Measurements from ENCODE around the gene WDR5. TPM values are rescaled to one million over a fixed set of nuclear protein-coding genes. Genes with fewer than 3 reads are reported as not detected.
A peak's percentile ranks its signal among the peaks of the same experiment; 100 is the strongest.

WDR5 gene
- total and polyA plus RNA-seq, 2 of the 13 experiments (the other 11 are each of a cell fraction or from before 2014, with no cell fraction given), result 34.3 TPM

DNA sequence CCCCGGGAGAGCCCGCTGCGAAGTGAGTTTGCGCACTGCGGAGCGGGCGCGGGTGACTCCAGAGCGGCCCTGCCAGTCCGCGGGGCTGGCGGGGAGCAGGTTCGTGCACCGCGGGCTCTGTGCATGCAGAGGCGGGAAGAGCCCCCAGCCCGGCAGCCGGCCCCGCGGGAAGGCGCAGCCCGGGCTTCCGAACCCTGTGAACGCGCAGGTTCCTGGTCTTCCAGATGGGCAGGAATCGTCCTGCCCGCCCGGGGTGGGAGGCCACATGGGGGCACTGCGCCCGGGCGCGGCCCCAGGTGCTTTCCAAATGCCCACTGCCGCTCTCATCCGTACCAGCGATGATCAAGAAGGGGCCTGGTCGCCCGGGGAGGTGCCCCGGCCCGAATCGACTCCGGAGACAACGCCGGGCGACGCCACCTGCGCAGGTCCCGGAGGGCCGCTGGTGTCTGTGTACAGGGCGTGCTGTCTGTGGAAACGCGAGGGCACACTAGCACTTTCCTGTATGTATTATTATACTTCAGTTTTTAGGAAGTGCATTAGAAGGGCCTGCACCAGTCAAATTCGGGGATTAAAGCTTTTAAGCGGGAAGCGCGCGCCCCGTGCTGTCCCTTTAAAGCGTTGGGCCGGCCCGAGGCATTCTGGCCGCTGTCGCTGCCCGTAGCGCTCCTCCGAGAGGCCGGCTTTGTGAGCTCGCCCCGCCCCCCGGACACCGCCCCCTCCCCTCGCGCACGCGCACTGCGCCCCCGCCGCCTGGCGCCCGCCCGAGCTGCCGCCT, at the start of gene WDR5 (continued):
- TF ChIP-seq, protein P1, sequence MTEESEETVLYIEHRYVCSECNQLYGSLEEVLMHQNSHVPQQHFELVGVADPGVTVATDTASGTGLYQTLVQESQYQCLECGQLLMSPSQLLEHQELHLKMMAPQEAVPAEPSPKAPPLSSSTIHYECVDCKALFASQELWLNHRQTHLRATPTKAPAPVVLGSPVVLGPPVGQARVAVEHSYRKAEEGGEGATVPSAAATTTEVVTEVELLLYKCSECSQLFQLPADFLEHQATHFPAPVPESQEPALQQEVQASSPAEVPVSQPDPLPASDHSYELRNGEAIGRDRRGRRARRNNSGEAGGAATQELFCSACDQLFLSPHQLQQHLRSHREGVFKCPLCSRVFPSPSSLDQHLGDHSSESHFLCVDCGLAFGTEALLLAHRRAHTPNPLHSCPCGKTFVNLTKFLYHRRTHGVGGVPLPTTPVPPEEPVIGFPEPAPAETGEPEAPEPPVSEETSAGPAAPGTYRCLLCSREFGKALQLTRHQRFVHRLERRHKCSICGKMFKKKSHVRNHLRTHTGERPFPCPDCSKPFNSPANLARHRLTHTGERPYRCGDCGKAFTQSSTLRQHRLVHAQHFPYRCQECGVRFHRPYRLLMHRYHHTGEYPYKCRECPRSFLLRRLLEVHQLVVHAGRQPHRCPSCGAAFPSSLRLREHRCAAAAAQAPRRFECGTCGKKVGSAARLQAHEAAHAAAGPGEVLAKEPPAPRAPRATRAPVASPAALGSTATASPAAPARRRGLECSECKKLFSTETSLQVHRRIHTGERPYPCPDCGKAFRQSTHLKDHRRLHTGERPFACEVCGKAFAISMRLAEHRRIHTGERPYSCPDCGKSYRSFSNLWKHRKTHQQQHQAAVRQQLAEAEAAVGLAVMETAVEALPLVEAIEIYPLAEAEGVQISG (CRISPR knock-in tag; IDR thresholded peaks at IDR 0.05), result 0 out of 2 replicates have a peak, but pooled peaks have one; percentile 9
- TF ChIP-seq, protein P2, sequence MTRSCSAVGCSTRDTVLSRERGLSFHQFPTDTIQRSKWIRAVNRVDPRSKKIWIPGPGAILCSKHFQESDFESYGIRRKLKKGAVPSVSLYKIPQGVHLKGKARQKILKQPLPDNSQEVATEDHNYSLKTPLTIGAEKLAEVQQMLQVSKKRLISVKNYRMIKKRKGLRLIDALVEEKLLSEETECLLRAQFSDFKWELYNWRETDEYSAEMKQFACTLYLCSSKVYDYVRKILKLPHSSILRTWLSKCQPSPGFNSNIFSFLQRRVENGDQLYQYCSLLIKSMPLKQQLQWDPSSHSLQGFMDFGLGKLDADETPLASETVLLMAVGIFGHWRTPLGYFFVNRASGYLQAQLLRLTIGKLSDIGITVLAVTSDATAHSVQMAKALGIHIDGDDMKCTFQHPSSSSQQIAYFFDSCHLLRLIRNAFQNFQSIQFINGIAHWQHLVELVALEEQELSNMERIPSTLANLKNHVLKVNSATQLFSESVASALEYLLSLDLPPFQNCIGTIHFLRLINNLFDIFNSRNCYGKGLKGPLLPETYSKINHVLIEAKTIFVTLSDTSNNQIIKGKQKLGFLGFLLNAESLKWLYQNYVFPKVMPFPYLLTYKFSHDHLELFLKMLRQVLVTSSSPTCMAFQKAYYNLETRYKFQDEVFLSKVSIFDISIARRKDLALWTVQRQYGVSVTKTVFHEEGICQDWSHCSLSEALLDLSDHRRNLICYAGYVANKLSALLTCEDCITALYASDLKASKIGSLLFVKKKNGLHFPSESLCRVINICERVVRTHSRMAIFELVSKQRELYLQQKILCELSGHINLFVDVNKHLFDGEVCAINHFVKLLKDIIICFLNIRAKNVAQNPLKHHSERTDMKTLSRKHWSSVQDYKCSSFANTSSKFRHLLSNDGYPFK (CRISPR knock-in tag; IDR thresholded peaks at IDR 0.05; ENCODE audit: borderline replicate concordance), result peak; percentile 68; the same call in 1 of the 2 replicates
- peak; percentile 33; the same call in 1 of the 2 replicates for TF ChIP-seq KDM3A (CRISPR knock-in tag; IDR thresholded peaks at IDR 0.05; ENCODE audit: low read depth)
- TF ChIP-seq, protein P3, sequence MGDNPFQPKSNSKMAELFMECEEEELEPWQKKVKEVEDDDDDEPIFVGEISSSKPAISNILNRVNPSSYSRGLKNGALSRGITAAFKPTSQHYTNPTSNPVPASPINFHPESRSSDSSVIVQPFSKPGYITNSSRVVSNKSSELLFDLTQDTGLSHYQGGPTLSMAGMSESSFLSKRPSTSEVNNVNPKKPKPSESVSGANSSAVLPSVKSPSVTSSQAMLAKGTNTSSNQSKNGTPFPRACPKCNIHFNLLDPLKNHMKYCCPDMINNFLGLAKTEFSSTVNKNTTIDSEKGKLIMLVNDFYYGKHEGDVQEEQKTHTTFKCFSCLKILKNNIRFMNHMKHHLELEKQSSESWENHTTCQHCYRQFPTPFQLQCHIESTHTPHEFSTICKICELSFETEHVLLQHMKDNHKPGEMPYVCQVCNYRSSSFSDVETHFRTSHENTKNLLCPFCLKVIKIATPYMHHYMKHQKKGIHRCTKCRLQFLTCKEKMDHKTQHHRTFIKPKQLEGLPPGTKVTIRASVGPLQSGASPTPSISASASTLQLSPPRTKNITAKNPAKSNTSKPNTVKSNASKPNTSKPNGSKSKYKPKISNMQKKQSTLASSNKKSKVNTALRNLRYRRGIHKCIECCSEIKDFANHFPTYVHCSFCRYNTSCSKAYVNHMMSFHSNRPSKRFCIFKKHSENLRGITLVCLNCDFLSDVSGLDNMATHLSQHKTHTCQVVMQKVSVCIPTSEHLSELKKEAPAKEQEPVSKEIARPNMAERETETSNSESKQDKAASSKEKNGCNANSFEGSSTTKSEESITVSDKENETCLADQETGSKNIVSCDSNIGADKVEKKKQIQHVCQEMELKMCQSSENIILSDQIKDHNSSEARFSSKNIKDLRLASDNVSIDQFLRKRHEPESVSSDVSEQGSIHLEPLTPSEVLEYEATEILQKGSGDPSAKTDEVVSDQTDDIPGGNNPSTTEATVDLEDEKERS (CRISPR knock-in tag; IDR thresholded peaks at IDR 0.05), result peak; percentile 66; the same call in 1 of the 2 replicates
- TF ChIP-seq EEA1 (CRISPR knock-in tag; IDR thresholded peaks at IDR 0.05; ENCODE audit: borderline replicate concordance), result no peak
- TF ChIP-seq SRSF1 (optimal IDR thresholded peaks at IDR 0.05; ENCODE audit: low read depth, low read length), result peak; percentile 63
- TF ChIP-seq, protein P4, sequence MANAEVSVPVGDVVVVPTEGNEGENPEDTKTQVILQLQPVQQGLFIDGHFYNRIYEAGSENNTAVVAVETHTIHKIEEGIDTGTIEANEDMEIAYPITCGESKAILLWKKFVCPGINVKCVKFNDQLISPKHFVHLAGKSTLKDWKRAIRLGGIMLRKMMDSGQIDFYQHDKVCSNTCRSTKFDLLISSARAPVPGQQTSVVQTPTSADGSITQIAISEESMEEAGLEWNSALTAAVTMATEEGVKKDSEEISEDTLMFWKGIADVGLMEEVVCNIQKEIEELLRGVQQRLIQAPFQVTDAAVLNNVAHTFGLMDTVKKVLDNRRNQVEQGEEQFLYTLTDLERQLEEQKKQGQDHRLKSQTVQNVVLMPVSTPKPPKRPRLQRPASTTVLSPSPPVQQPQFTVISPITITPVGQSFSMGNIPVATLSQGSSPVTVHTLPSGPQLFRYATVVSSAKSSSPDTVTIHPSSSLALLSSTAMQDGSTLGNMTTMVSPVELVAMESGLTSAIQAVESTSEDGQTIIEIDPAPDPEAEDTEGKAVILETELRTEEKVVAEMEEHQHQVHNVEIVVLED (CRISPR knock-in tag; IDR thresholded peaks at IDR 0.05; ENCODE audit: borderline replicate concordance), result no peak; the same call in 1 of the 2 replicates
- no peak for TF ChIP-seq ZNF224 (CRISPR knock-in tag; IDR thresholded peaks at IDR 0.05)
- 0 out of 2 replicates have a peak, but pooled peaks have one; percentile 3 for TF ChIP-seq FOSL2 (CRISPR knock-in tag; IDR thresholded peaks at IDR 0.05)
- TF ChIP-seq, protein P5, sequence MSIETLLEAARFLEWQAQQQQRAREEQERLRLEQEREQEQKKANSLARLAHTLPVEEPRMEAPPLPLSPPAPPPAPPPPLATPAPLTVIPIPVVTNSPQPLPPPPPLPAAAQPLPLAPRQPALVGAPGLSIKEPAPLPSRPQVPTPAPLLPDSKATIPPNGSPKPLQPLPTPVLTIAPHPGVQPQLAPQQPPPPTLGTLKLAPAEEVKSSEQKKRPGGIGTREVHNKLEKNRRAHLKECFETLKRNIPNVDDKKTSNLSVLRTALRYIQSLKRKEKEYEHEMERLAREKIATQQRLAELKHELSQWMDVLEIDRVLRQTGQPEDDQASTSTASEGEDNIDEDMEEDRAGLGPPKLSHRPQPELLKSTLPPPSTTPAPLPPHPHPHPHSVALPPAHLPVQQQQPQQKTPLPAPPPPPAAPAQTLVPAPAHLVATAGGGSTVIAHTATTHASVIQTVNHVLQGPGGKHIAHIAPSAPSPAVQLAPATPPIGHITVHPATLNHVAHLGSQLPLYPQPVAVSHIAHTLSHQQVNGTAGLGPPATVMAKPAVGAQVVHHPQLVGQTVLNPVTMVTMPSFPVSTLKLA (IDR thresholded peaks at IDR 0.05), result no peak
- TF ChIP-seq ZNF792 (CRISPR knock-in tag; IDR thresholded peaks at IDR 0.05), result 0 out of 2 replicates have a peak, but pooled peaks have one; percentile 30
- TF ChIP-seq POLR2AphosphoS5 (IDR thresholded peaks at IDR 0.05; ENCODE audit: low read depth, low read length), result peak; percentile 32
- TF ChIP-seq RBFOX2 (IDR thresholded peaks at IDR 0.05; ENCODE audit: low read depth, low read length), result peak; percentile 86
- TF ChIP-seq, protein P6, sequence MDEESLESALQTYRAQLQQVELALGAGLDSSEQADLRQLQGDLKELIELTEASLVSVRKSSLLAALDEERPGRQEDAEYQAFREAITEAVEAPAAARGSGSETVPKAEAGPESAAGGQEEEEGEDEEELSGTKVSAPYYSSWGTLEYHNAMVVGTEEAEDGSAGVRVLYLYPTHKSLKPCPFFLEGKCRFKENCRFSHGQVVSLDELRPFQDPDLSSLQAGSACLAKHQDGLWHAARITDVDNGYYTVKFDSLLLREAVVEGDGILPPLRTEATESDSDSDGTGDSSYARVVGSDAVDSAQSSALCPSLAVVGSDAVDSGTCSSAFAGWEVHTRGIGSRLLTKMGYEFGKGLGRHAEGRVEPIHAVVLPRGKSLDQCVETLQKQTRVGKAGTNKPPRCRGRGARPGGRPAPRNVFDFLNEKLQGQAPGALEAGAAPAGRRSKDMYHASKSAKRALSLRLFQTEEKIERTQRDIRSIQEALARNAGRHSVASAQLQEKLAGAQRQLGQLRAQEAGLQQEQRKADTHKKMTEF (CRISPR knock-in tag; IDR thresholded peaks at IDR 0.05), result peak; percentile 83
